Measurements from ENCODE around the gene ZNF90. TPM values are rescaled to one million over a fixed set of nuclear protein-coding genes. Genes with fewer than 3 reads are reported as not detected.

The ZNF90 gene
- 1 to 10 TPM; 1.1 to 4.4 (median 1.7) TPM for total RNA-seq

GRCh38 chr19:20077791-20078463 is at the start of gene ZNF90:
ZNF90 (plus strand) TSS chr19:20078000; CDS start chr19:20078133, 133 bp downstream.
- H3K4me3 ChIP-seq, result peak within 1 kb of the TSS; percentile 29 to 60 (median 50)
- H3K27ac ChIP-seq, result peak within 1 kb of the TSS in 1 of 4 donors; percentile 27
- DNase-seq (ENCODE audit: low spot score in 2 of 2), result peak; percentile 96 to 99
- H3K27me3 ChIP-seq, result no peaks in the 10 kb centered on the region
- H3K36me3 ChIP-seq, result no peaks in the 10 kb centered on the region
- WGBS, 2 donors, result 1% methylated on average over 27 to 28 of the region's 28 CpGs
- no peaks in the 10 kb centered on the region for H3K9me3 ChIP-seq
- peak in 1 of 2 donors; percentile 42 for TF ChIP-seq EP300 (IDR thresholded peaks at IDR 0.05)
- no peak for TF ChIP-seq POLR2A (IDR thresholded peaks at IDR 0.05)
- TF ChIP-seq CTCF (IDR thresholded peaks at IDR 0.05), result no peak
- H3K4me1 ChIP-seq, result peaks cover 0 to 24% (median 2%) of the 10 kb centered on the region in 4 donors

DNA sequence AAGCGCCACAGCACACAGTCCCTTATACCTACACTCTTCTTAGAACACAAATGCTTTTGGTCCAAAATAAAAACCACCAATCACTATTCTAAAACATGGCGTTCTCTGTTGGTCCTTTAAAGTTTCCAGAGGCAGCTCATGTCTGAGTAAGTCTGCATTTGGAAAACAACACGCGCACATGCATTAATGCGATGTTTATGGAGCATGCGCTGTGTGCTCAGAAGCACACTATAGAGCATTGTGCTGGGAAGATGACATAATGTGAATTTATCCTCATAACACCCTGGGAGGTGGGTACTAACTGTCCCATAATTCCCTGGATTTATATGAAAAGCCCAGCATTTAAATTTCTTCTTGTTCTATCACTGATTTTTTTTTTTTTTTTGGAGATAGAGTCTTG is 49.2 kb upstream of the ZNF90 start:
- H3K9me3 ChIP-seq, result peaks cover 0 to 10% (median 0%) of the 10 kb centered on the region in 4 donors
- 93 to 98% methylated on average over 6 of the region's 6 CpGs for WGBS, 2 donors
- no peaks in the 10 kb centered on the region for H3K4me1 ChIP-seq
- H3K27ac ChIP-seq, result no peak overlapping the region
- no peak overlapping the region for H3K4me3 ChIP-seq
- no peak for TF ChIP-seq CTCF (IDR thresholded peaks at IDR 0.05)
- DNase-seq (ENCODE audit: low spot score in 2 of 2), result no peak
- H3K27me3 ChIP-seq, result no peaks in the 10 kb centered on the region
- peaks cover 0 to 85% (median 0%) of the 10 kb centered on the region in 3 donors for H3K36me3 ChIP-seq

DNA sequence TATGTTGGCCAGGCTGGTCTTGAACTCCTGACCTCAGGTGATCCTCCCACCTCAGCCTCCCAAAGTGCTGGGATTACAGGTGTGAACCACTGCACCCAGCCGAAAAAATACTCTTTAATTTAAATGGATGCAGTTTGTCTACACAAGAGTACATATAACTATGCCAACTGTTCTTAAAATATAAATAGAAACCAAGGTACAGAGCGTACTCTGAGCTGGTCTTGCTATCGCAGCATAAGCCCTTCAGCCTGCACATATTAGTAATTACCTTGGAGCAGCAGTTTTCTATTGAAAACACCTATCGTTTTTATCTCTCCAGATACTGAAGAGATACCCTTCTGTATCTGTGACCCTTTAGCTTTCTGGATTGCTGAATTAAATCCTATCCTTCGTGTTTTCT is 41.9 kb upstream of the ZNF90 start:
- DNase-seq (ENCODE audit: low spot score in 2 of 2), result no peak
- Histone ChIP-seq H3K36me3 (peaks cover 0 to 48% (median 0%) of the 10 kb centered on the region in 3 donors), H3K4me1 (peaks cover 0 to 16% (median 0%) of the 10 kb centered on the region in 4 donors), H3K9me3 (no peaks in the 10 kb centered on the region), H3K4me3 (no peak overlapping the region), H3K27ac (no peak overlapping the region), H3K27me3 (no peaks in the 10 kb centered on the region)
- WGBS, 2 donors, result 95 to 97% methylated on average over 5 of the region's 5 CpGs
- no peak for TF ChIP-seq EP300 (IDR thresholded peaks at IDR 0.05)
- TF ChIP-seq POLR2A (IDR thresholded peaks at IDR 0.05), result no peak
- TF ChIP-seq CTCF (IDR thresholded peaks at IDR 0.05), result no peak

DNA sequence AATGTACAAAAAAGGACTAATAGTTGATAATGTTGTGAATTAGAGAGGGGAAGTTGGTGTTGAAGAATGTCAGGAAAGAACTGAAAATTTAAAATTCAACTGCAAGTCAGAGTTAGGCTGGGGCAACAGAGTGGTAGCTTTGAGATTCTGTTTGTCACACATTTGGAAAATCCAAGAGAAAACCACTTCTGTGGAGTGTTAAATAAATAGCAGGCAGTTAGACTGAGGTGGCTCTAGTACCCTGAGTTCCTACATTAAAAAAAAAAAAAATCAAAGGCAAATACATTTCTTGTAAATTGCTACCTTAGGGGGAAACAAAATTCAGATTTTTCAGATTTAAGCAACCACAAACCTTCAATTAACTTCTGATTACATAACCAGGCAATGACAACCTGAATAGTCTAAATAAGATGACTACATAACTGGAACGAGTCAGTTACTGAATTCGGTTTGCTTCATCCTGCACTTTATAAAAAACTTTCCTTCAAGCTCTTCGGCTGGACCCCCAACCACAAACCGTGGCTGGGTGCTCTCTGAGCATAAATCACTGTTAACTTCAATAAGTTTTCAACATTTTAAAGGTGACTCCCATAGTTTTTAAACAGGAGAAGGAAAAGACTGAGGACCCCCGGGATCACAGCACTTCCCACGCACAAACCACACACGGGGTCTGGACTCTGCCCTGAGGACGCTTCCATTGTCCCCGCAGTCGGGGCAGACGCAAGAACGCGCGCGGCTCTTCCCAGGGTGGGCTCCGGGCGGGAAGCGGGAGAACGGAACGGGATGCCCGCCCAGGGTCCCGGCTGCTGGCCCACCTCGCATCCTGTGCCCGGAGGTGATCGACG is 39.2 kb upstream of the ZNF90 start:
- Histone ChIP-seq H3K27me3 (peaks cover 0 to 8% of the 10 kb centered on the region in 2 donors), H3K4me3 (peak overlapping the region; percentile 51 to 82 (median 66)), H3K27ac (peak overlapping the region; percentile 55 to 86 (median 72)), H3K36me3 (peaks cover 0 to 22% (median 0%) of the 10 kb centered on the region in 3 donors), H3K4me1 (peaks cover 0 to 16% (median 0%) of the 10 kb centered on the region in 4 donors), H3K9me3 (no peaks in the 10 kb centered on the region)
- no peak for TF ChIP-seq EP300 (IDR thresholded peaks at IDR 0.05)
- no peak for TF ChIP-seq POLR2A (IDR thresholded peaks at IDR 0.05)
- no peak for TF ChIP-seq CTCF (IDR thresholded peaks at IDR 0.05)
- 0 to 3% methylated on average over 5 to 26 of the region's 26 CpGs for WGBS, 2 donors
- DNase-seq (ENCODE audit: low spot score in 2 of 2), result no peak
